ENCODE measurements around the gene MUSK. TPM values are rescaled to one million over a fixed set of nuclear protein-coding genes. Genes with fewer than 3 reads are reported as not detected.

The MUSK gene
- total and polyA plus RNA-seq, 3 experiments from 2014 or later, result not detected

DNA sequence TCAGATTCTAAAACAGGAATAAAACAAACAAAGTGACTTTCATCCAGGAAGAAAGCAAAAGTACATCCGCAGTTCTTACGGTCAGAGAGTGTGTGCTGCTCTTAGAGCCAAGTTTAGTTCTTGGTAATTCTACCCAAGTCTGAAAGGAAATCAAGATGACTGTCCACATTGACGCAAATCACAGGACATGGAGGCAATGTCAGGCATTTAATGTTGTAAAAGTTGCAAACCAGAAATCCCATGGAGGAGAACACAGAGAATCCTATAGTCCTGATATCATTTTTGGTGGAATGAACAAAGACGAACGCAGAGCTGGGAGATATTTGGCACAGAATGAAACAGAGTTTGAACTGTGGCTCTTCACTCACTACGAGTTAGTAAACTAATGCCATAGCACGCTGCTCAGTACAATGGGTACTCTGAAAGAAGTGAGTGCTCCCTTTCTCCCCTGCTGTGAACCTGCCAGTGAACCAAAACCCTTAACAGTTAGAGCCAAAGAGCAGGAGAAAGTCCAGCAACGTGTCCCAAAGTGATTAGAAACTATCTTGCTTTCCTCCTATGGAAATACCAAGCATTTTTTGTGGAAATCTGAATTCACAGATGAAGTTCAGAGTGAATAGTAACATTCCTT, 74.3 kb downstream of the MUSK start:
- Histone ChIP-seq H3K36me3 (ENCODE audit: insufficient read depth, low read length) (no peaks in the 10 kb centered on the region), H3K9me3 (ENCODE audit: low read length) (no peaks in the 10 kb centered on the region), H3K27me3 (ENCODE audit: insufficient read depth, low read length, poor library complexity, severe bottlenecking) (no peaks in the 10 kb centered on the region), H3K27ac (ENCODE audit: low read depth, low read length) (no peak overlapping the region), H3K4me3 (ENCODE audit: low read length) (no peak overlapping the region), H3K4me1 (ENCODE audit: insufficient read depth, low read length) (no peaks in the 10 kb centered on the region)
- CTCF ChIA-PET, result no interaction called here
- Mint-ChIP-seq H3K27me3 (no peaks in the 10 kb centered on the region), H3K4me1 (no peaks in the 10 kb centered on the region), H3K27ac (no peak overlapping the region), H3K9me3 (peaks cover 0 to 3% (median 3%) of the 10 kb centered on the region in 5 donors), H3K36me3 (no peaks in the 10 kb centered on the region), H3K4me3 (no peak overlapping the region)
- POLR2A ChIA-PET, result no interaction called here
- no peak for DNase-seq

- Histone ChIP-seq H3K9me3 (ENCODE audit: low read length) (no peaks in the 10 kb centered on the region), H3K4me1 (ENCODE audit: insufficient read depth, low read length) (no peaks in the 10 kb centered on the region), H3K36me3 (ENCODE audit: insufficient read depth, low read length) (no peaks in the 10 kb centered on the region), H3K27me3 (ENCODE audit: insufficient read depth, low read length, poor library complexity, severe bottlenecking) (no peaks in the 10 kb centered on the region), H3K4me3 (ENCODE audit: low read length) (no peak overlapping the region), H3K27ac (ENCODE audit: low read depth, low read length) (no peak overlapping the region)
- H3K36me3 Mint-ChIP-seq, result no peaks in the 10 kb centered on the region
- peaks cover 0 to 14% (median 3%) of the 10 kb centered on the region in 5 donors for H3K9me3 Mint-ChIP-seq
- no peak overlapping the region for H3K27ac Mint-ChIP-seq
- H3K4me3 Mint-ChIP-seq, result no peak overlapping the region
- CTCF ChIA-PET, result no interaction called here
- POLR2A ChIA-PET, result no interaction called here
- H3K4me1 Mint-ChIP-seq, result no peaks in the 10 kb centered on the region
- DNase-seq, result no peak
- no peaks in the 10 kb centered on the region for H3K27me3 Mint-ChIP-seq
Measured at GRCh38 chr9:110744715-110745384, 76.3 kb downstream of the MUSK start.

GRCh38 chr9:110745676-110746075, 77.1 kb downstream of the MUSK start:
- Histone ChIP-seq H3K36me3 (ENCODE audit: insufficient read depth, low read length) (no peaks in the 10 kb centered on the region), H3K9me3 (ENCODE audit: low read length) (no peaks in the 10 kb centered on the region), H3K27me3 (ENCODE audit: insufficient read depth, low read length, poor library complexity, severe bottlenecking) (no peaks in the 10 kb centered on the region), H3K4me3 (ENCODE audit: low read length) (no peak overlapping the region), H3K27ac (ENCODE audit: low read depth, low read length) (no peak overlapping the region), H3K4me1 (ENCODE audit: insufficient read depth, low read length) (no peaks in the 10 kb centered on the region)
- peaks cover 0 to 2% of the 10 kb centered on the region in 2 donors for H3K27me3 Mint-ChIP-seq
- H3K27ac Mint-ChIP-seq, result no peak overlapping the region
- no peaks in the 10 kb centered on the region for H3K36me3 Mint-ChIP-seq
- no peak overlapping the region for H3K4me3 Mint-ChIP-seq
- ChIA-PET CTCF (no interaction called here), POLR2A (no interaction called here)
- no peaks in the 10 kb centered on the region for H3K4me1 Mint-ChIP-seq
- peaks cover 0 to 13% (median 3%) of the 10 kb centered on the region in 5 donors for H3K9me3 Mint-ChIP-seq
- no peak for DNase-seq

DNA sequence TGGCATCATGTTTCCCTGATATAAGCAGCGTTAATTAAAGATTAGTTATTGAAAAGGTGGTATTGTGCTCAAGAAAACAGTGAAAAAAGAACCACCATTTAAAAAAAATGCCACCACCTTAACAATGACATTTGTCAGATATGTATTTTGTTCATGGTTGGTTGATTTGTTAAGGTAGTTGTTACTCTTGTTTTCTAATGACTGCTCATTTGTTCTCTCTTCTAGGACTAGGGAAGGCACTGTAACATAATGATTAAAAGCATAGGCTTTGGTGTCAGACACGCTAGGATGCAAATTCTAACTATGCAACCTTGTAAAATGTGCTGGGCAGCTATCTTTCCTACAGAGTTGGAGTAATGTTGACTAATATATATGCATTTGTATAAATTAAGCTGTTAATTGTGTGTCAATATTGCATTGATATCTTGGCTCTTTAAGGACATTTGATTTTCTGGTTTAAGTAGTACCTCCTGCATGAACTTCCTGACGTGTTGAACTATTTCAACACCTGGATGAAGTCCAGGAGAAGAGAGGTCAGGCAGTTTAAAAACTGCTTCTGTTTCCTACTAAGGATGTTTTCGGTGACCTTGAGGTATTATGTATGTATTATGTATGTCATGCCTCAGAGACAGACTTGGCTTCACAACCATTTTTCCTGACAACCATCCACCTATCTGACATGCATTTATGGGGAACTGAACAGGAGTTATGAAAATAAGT, 77.8 kb downstream of the MUSK start:
- CTCF ChIA-PET, result no interaction called here

DNA sequence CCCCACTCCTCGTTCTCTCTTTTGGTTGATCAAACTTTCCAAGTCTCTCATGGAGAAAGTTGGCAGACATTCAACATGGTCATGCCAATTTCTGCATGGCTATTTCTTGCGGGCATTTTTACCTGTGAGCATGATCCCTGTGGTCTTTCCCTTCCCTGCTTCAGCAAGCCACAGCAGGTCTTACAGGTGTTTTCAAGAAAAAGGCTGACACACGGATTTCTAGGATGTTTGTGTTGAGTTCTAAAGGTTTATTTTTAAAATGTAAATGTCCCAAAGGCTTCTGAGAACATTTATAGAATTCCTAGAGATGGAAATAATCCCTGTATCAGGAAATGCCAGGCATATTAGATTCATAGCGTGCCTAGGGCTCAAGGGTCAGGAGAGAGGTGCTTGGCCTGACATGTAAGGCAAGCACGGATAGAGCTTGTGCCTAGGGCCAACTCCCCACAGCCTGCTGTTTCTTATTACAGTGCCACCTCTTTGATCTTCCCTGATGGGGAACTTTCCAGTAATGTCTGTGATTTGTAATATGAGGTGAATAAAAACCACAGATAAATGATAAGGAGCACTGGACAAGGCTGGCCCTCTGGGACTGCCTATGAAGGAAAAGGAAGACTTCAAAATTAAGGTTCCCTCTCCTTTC, 79.8 kb downstream of the MUSK start:
- CTCF ChIA-PET, result no interaction called here
- no peak overlapping the region for H3K27ac Mint-ChIP-seq
- POLR2A ChIA-PET, result no interaction called here
- H3K27ac ChIP-seq (ENCODE audit: low read depth, low read length), result no peak overlapping the region
- peaks cover 0 to 4% of the 10 kb centered on the region in 2 donors for H3K27me3 Mint-ChIP-seq
- no peak for DNase-seq
- no peaks in the 10 kb centered on the region for H3K9me3 ChIP-seq (ENCODE audit: low read length)
- H3K36me3 Mint-ChIP-seq, result no peaks in the 10 kb centered on the region
- H3K36me3 ChIP-seq (ENCODE audit: insufficient read depth, low read length), result no peaks in the 10 kb centered on the region
- H3K27me3 ChIP-seq (ENCODE audit: insufficient read depth, low read length, poor library complexity, severe bottlenecking), result no peaks in the 10 kb centered on the region
- peaks cover 0 to 13% (median 5%) of the 10 kb centered on the region in 5 donors for H3K9me3 Mint-ChIP-seq
- no peak overlapping the region for H3K4me3 ChIP-seq (ENCODE audit: low read length)
- no peak overlapping the region for H3K4me3 Mint-ChIP-seq
- no peaks in the 10 kb centered on the region for H3K4me1 ChIP-seq (ENCODE audit: insufficient read depth, low read length)
- H3K4me1 Mint-ChIP-seq, result no peaks in the 10 kb centered on the region

More for the DNA sequence above, 77.8 kb downstream of the MUSK start:
- no peak for DNase-seq
- H3K9me3 Mint-ChIP-seq, result peaks cover 0 to 13% (median 3%) of the 10 kb centered on the region in 5 donors
- Histone ChIP-seq H3K4me1 (ENCODE audit: insufficient read depth, low read length) (no peaks in the 10 kb centered on the region), H3K4me3 (ENCODE audit: low read length) (no peak overlapping the region), H3K27ac (ENCODE audit: low read depth, low read length) (no peak overlapping the region), H3K27me3 (ENCODE audit: insufficient read depth, low read length, poor library complexity, severe bottlenecking) (no peaks in the 10 kb centered on the region), H3K9me3 (ENCODE audit: low read length) (no peaks in the 10 kb centered on the region), H3K36me3 (ENCODE audit: insufficient read depth, low read length) (no peaks in the 10 kb centered on the region)
- POLR2A ChIA-PET, result no interaction called here
- no peaks in the 10 kb centered on the region for H3K36me3 Mint-ChIP-seq
- H3K27me3 Mint-ChIP-seq, result peaks cover 0 to 2% of the 10 kb centered on the region in 2 donors
- H3K27ac Mint-ChIP-seq, result no peak overlapping the region
- H3K4me1 Mint-ChIP-seq, result no peaks in the 10 kb centered on the region
- no peak overlapping the region for H3K4me3 Mint-ChIP-seq

- H3K27ac ChIP-seq (ENCODE audit: low read depth, low read length), result no peak overlapping the region
- no peaks in the 10 kb centered on the region for H3K9me3 ChIP-seq (ENCODE audit: low read length)
- Mint-ChIP-seq H3K4me1 (no peaks in the 10 kb centered on the region), H3K9me3 (peaks cover 0 to 13% (median 10%) of the 10 kb centered on the region in 5 donors), H3K27ac (no peak overlapping the region), H3K27me3 (peaks cover 0 to 4% of the 10 kb centered on the region in 2 donors), H3K4me3 (no peak overlapping the region), H3K36me3 (no peaks in the 10 kb centered on the region)
- no peaks in the 10 kb centered on the region for H3K27me3 ChIP-seq (ENCODE audit: insufficient read depth, low read length, poor library complexity, severe bottlenecking)
- ChIA-PET CTCF (no interaction called here), POLR2A (no interaction called here)
- H3K36me3 ChIP-seq (ENCODE audit: insufficient read depth, low read length), result no peaks in the 10 kb centered on the region
- no peak overlapping the region for H3K4me3 ChIP-seq (ENCODE audit: low read length)
- H3K4me1 ChIP-seq (ENCODE audit: insufficient read depth, low read length), result no peaks in the 10 kb centered on the region
- DNase-seq, result no peak
Measured at GRCh38 chr9:110750272-110750671, 81.7 kb downstream of the MUSK start.

GRCh38 chr9:110751971-110752370, 83.4 kb downstream of the MUSK start:
- peaks cover 0 to 13% (median 10%) of the 10 kb centered on the region in 5 donors for H3K9me3 Mint-ChIP-seq
- CTCF ChIA-PET, result no interaction called here
- no peak overlapping the region for H3K4me3 ChIP-seq (ENCODE audit: low read length)
- H3K27ac ChIP-seq (ENCODE audit: low read depth, low read length), result no peak overlapping the region
- POLR2A ChIA-PET, result no interaction called here
- DNase-seq, result no peak
- H3K4me3 Mint-ChIP-seq, result no peak overlapping the region
- no peaks in the 10 kb centered on the region for H3K4me1 Mint-ChIP-seq
- no peaks in the 10 kb centered on the region for H3K36me3 ChIP-seq (ENCODE audit: insufficient read depth, low read length)
- H3K27ac Mint-ChIP-seq, result no peak overlapping the region
- no peaks in the 10 kb centered on the region for H3K9me3 ChIP-seq (ENCODE audit: low read length)
- H3K27me3 ChIP-seq (ENCODE audit: insufficient read depth, low read length, poor library complexity, severe bottlenecking), result no peaks in the 10 kb centered on the region
- H3K36me3 Mint-ChIP-seq, result no peaks in the 10 kb centered on the region
- H3K27me3 Mint-ChIP-seq, result peaks cover 0 to 4% of the 10 kb centered on the region in 2 donors
- no peaks in the 10 kb centered on the region for H3K4me1 ChIP-seq (ENCODE audit: insufficient read depth, low read length)

DNA sequence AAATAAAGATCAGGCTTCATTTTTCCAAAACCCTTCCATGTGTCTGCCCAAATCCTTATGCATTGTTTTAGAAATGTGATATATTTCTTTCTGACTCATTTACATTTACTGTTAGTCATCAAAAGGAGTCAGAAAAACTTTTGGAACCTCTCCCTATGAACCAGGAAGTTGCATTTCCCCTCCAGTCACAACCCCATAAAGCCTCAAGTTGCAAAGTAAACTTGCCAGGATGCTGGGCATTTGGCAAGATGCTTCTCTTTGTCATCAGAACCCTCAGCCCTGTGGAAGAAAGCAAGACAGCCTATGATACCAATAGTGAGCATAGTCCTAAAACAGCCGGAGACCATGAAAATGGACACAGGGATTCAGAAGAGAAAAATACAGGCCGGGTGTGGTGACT, 84.2 kb downstream of the MUSK start:
- no peaks in the 10 kb centered on the region for H3K36me3 Mint-ChIP-seq
- H3K27me3 Mint-ChIP-seq, result peaks cover 0 to 4% of the 10 kb centered on the region in 2 donors
- Histone ChIP-seq H3K27me3 (ENCODE audit: insufficient read depth, low read length, poor library complexity, severe bottlenecking) (no peaks in the 10 kb centered on the region), H3K9me3 (ENCODE audit: low read length) (no peaks in the 10 kb centered on the region), H3K27ac (ENCODE audit: low read depth, low read length) (no peak overlapping the region), H3K4me3 (ENCODE audit: low read length) (no peak overlapping the region), H3K36me3 (ENCODE audit: insufficient read depth, low read length) (no peaks in the 10 kb centered on the region), H3K4me1 (ENCODE audit: insufficient read depth, low read length) (no peaks in the 10 kb centered on the region)
- POLR2A ChIA-PET, result no interaction called here
- H3K9me3 Mint-ChIP-seq, result peaks cover 0 to 13% (median 10%) of the 10 kb centered on the region in 5 donors
- H3K4me1 Mint-ChIP-seq, result no peaks in the 10 kb centered on the region
- no peak overlapping the region for H3K4me3 Mint-ChIP-seq
- DNase-seq, result no peak
- CTCF ChIA-PET, result no interaction called here
- no peak overlapping the region for H3K27ac Mint-ChIP-seq
